Measurements from ENCODE around the gene SORCS1.

DNA sequence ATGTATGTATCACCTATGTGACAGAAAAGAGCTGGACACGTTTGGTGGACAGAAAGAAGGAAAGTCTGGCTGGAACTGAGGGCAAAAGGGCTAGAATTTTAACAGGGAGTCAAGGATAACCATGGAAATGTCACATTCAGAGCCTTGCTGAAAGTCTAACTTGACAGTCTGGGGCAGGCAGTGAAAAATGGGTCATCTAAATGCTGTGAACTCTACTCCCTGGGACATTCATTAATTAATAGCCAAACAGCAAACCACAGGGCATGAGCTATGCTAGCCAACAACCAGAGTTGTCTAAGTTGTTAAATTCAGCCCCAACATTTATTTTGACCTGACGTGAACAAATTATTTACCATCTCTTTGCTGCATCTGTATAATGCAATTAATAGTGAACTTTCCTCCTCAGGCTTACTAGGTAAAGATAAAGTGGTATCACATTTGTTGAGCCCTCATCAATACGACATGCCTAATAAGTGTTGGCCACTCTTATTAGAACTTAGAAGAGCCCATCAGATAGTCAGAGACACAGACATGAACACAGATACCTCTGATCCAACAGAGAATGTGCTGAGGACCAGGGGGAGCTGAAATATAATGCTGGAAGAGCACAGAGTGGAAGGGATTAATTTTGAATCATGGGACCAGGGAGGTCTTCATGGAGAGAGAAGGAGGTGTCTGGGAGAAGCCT is 109.9 kb downstream of the SORCS1 start:
- no peak for TF ChIP-seq EZH2 (IDR thresholded peaks at IDR 0.05; ENCODE audit: borderline replicate concordance, low read length)
- TF ChIP-seq CTCF (IDR thresholded peaks at IDR 0.05; ENCODE audit: low read length) = no peak
